Aorta (tissue), 5 donors: ENCODE measurements around the gene CYFIP2. TPM values are rescaled to one million over a fixed set of nuclear protein-coding genes. Genes with fewer than 3 reads are reported as not detected.

Experiments
- ATAC-seq: fragments of 200-7000 bp; cut with Tn5 transposase; one replicate; pipeline ENCODE4 v1.9.1; 2022; ENCODE audit warnings: moderate library complexity; ENCODE audit not compliant: low FRiP score
- DNase-seq, 2 donors: peaks; one replicate each; pipeline ENCODE4 v3.0.0-alpha.2; 2020
- H3K27ac ChIP-seq, 2 donors: one replicate each; pipeline ENCODE4 v1.5.1; 2013; ENCODE audit warnings: low read length in 2 of 2, mild to moderate bottlenecking in 2 of 2, moderate library complexity in 2 of 2, control low read depth in 1 of 2, inconsistent platforms in 1 of 2, low read depth in 1 of 2
- H3K27me3 ChIP-seq, 2 donors: one replicate each; pipeline ENCODE4 v1.6.1; 2013; ENCODE audit warnings: control low read depth in 1 of 2, low read length in 1 of 2, mild to moderate bottlenecking in 1 of 2, moderate library complexity in 1 of 2; ENCODE audit not compliant: insufficient read depth in 2 of 2, control insufficient read depth in 1 of 2
- H3K36me3 ChIP-seq, 2 donors: one replicate each; pipeline ENCODE4 v1.6.1; 2013; ENCODE audit warnings: control low read depth in 1 of 2, low read length in 1 of 2, mild to moderate bottlenecking in 1 of 2; ENCODE audit not compliant: insufficient read depth in 2 of 2, control insufficient read depth in 1 of 2
- H3K4me1 ChIP-seq, 2 donors: one replicate each; pipeline ENCODE4 v1.6.1; 2013; ENCODE audit warnings: low read length in 2 of 2, control low read depth in 1 of 2, mild to moderate bottlenecking in 1 of 2, moderate library complexity in 1 of 2; ENCODE audit not compliant: insufficient read depth in 2 of 2, control insufficient read depth in 1 of 2
- H3K4me3 ChIP-seq, 2 donors: one replicate each; pipeline ENCODE4 v1.5.1; 2013; ENCODE audit warnings: low read length in 2 of 2, control low read depth in 1 of 2, mild to moderate bottlenecking in 1 of 2
- H3K9me3 ChIP-seq: one replicate; pipeline ENCODE4 v1.6.1; 2013; ENCODE audit warnings: mild to moderate bottlenecking, low read length; ENCODE audit not compliant: control insufficient read depth
- WGBS, 2 donors: extraction: QIAGEN DNeasy Blood & Tissue Kit; methylation state at CpG; one replicate each; pipeline ENCODE4 v1.1.7; 2013; 5-methylcytosine and 5-hydroxymethylcytosine counted together
- intact Hi-C, 2 donors: fragments of 100-400 bp; cut with DNase I; formaldehyde crosslinking; loops; one replicate each; pipeline versions ENCODE4 v1.14.2 to v1.15.0; 2022
- polyA plus RNA-seq, 2 donors: library from polyadenylated mRNA; stranded (reverse); fragments of 200-250 nt; gene quantifications; one replicate each; pipeline ENCODE4 v1.2.3, GENCODE V29; 2013
- total RNA-seq, 2 donors: library from RNA; stranded (reverse); fragmentation: NEBNext Ultra II Directional; extraction: Animal tissue kit (Norgen Biotek cat#: 25700); gene quantifications; one replicate each; pipeline ENCODE4 v1.2.1, GENCODE V29; 2021
- donor health status: healthy with polysubstance abuse.
- donor health status: Bipolar disorder and iron deficiency.
- donor health status: DM: no; HTN: no; CAD: no.
- donor health status: DM: no; HTN: no; CAD: no.
- donor health status: DM: yes; HTN: yes; CAD: no.

The CYFIP2 gene
- total and polyA plus RNA-seq, 4 donors: 42.0 to 144 (median 113) TPM

DNA sequence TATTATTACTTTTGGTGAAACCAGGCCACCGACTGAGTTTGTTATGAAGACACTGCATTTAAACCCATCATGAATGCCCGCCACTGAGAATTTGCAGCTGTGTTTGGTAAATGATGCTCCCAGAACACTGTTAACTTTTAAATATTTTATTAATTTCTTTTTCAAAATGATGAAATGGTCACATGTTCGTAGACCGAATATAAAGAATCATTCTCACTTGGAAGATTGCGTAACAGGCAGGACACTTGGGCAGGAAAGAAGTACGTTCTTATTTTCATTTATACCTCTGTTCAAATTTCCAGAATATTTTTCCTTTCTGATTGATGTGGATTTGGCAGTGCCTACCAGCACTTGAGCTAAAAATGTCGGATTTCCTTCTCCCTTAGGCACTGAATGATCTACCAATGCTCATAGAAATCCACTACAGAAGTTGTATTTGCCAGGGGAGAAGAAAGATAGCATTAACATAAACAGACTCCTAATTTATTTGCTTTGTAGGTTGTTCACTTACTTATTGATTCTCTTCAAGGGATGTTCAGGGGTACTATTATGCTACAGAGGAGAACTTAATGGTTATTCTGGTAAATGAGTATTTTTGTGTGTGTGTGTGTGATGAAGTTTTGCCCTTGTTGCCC, 13.8 kb downstream of the CYFIP2 start:
- H3K27ac ChIP-seq: no peak overlapping the region
- no peak for ATAC-seq
- H3K36me3 ChIP-seq: no peaks in the 10 kb centered on the region
- intact Hi-C loops: no loop called here
- 41 to 42% methylated on average over 7 of the region's 7 CpGs for WGBS, 2 donors
- no peak overlapping the region for H3K4me3 ChIP-seq
- H3K4me1 ChIP-seq: no peaks in the 10 kb centered on the region
- H3K27me3 ChIP-seq: no peaks in the 10 kb centered on the region
- no peaks in the 10 kb centered on the region for H3K9me3 ChIP-seq
- no peak for DNase-seq

DNA sequence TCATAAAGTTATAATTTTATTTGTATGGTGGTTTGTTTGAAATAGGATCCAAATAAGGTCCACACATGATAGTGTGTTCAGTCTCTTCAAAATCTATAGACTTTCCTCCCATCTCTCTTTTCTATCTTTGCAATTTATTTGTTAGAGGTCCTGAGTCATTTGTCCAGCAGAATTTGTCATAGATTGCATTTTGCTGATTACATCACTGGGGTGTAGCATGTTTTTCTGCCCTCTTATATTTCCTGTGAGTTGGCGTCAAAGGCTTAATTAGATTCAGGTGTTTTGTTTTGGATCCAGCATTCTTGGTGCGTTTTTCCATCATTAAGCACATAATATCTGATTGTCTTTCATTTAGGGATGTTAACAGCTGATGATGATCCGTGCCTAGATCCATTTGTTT, 15.0 kb downstream of the CYFIP2 start:
- no peak for ATAC-seq
- intact Hi-C loops: no loop called here
- Histone ChIP-seq H3K27ac (no peak overlapping the region), H3K4me3 (no peak overlapping the region), H3K9me3 (no peaks in the 10 kb centered on the region), H3K36me3 (no peaks in the 10 kb centered on the region), H3K4me1 (no peaks in the 10 kb centered on the region), H3K27me3 (no peaks in the 10 kb centered on the region)
- no peak for DNase-seq
- 82 to 89% methylated on average over 3 of the region's 3 CpGs for WGBS, 2 donors

DNA sequence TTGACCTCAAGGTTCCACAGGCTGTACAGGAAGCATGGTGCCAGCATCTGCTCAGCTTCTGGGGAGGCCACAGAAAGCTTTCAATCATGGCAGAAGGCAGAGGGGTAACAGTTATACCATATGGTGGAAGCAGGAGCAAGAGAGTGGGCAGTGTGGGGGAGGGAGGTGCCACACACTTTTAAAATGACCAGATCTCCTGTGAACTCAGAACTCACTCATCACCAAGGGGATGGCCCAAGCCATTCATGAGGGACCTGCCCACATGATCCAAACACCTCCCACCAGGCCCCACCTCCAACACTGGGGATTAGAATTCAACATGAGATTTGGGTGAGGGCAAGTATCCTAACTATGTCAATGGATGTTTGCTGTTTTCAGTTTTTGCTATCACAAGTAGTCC, 16.2 kb downstream of the CYFIP2 start:
- Histone ChIP-seq H3K4me3 (no peak overlapping the region), H3K9me3 (no peaks in the 10 kb centered on the region), H3K27me3 (no peaks in the 10 kb centered on the region), H3K4me1 (no peaks in the 10 kb centered on the region), H3K27ac (no peak overlapping the region), H3K36me3 (no peaks in the 10 kb centered on the region)
- intact Hi-C loops: no loop called here
- ATAC-seq (no peak), DNase-seq (no peak)

DNA sequence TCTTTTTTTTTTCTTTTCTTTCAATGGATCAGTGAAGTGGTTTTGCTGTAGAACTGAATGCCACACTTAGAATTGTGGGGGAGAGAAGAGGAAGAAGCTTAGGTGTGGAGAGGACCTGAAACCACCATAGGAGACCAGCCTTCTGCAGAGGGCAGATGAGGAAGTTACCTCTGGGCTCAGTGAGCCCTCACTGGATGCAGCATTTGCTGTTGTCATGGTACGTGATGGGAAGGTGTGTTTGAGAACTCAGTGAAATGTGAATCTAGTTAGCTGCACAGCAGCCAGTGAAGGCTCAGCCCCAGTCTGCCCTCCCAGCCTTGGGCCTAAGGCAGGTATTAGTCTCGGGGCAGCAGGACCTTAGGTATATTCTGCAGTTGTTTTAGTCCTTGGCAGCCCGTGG, 17.5 kb downstream of the CYFIP2 start:
- Histone ChIP-seq H3K27me3 (no peaks in the 10 kb centered on the region), H3K4me3 (no peak overlapping the region), H3K36me3 (peaks cover 0 to 3% of the 10 kb centered on the region in 2 donors), H3K27ac (no peak overlapping the region), H3K4me1 (no peaks in the 10 kb centered on the region), H3K9me3 (no peaks in the 10 kb centered on the region)
- no peak for ATAC-seq
- intact Hi-C loops: no loop called here
- WGBS, 2 donors: 88% methylated on average over 3 of the region's 3 CpGs
- no peak for DNase-seq

DNA sequence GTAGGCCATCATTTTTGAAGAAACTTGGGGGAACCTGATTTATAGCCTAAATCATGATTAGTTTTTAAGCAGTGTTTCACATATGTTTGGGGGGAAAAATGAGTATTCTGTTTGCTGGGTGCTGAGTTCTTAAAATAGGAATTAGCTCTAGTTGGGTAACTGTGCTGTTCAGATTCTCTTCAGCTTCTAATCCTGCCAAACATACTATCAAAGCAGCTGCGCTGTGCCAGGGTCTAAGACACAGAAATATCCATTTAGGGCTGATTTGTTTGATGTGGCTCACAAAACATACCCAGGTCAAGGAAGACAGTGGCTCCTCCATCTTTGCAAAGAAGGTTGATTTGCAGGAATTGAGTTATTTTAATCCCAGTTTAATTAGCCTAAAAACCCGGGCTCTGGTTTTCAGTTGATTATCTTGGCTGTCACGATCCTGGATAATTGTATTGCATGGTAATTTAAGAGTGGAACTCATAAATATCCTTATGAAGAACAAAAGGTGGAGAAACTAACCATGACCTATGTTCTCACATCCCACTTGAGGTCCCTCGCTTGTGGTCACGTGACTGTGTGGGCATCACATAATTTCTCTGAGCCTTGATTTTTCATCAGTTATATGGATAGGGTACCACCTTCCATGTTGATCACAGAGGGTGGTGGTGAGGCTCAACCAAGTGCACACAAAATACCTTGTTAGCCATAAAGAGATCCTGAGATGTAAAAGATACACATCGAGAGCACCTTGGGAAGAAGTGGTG, 18.7 kb downstream of the CYFIP2 start:
- no peaks in the 10 kb centered on the region for H3K9me3 ChIP-seq
- H3K27me3 ChIP-seq: no peaks in the 10 kb centered on the region
- ATAC-seq: no peak
- DNase-seq: no peak
- H3K27ac ChIP-seq: no peak overlapping the region
- H3K36me3 ChIP-seq: peaks cover 0 to 3% of the 10 kb centered on the region in 2 donors
- WGBS, 2 donors: 81 to 82% methylated on average over 6 of the region's 6 CpGs
- intact Hi-C loops: no loop called here
- no peaks in the 10 kb centered on the region for H3K4me1 ChIP-seq
- H3K4me3 ChIP-seq: no peak overlapping the region

DNA sequence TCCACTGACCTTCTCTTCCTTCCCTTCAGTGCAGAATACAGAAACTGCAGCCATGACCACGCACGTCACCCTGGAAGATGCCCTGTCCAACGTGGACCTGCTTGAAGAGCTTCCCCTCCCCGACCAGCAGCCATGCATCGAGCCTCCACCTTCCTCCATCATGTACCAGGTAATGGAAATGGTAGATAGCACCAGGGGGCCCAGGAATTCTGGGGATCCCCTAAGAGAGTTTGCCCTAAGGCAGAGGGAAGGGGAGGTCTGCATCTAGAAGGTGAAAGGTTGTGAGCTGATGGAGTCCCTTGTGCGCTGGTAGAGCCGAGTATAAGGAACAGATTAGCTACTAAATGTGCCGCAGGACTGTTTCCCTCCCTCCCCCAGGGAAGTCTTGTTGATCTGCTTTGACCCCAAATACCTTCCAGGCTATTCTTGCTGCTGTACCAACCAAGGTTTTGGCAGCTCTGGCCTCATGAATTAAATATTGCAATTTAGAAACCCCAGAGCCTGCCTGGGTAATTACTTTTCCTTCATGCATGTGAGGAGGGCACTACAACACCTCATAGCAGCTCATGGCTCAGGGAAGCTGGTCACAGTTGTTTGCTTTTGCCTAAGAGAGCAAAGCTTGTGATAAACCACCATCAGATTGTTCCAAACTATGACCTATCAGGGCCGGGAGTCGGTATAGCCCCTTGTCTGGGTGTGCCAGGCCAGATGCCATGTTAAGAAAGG, 19.6 kb downstream of the CYFIP2 start:
- DNase-seq (no peak), ATAC-seq (no peak)
- Histone ChIP-seq H3K36me3 (peaks cover 0 to 5% of the 10 kb centered on the region in 2 donors), H3K9me3 (no peaks in the 10 kb centered on the region), H3K4me3 (no peak overlapping the region), H3K4me1 (no peaks in the 10 kb centered on the region), H3K27ac (no peak overlapping the region), H3K27me3 (no peaks in the 10 kb centered on the region)
- WGBS, 2 donors: 89 to 91% methylated on average over 10 of the region's 10 CpGs
- intact Hi-C loops: no loop called here

DNA sequence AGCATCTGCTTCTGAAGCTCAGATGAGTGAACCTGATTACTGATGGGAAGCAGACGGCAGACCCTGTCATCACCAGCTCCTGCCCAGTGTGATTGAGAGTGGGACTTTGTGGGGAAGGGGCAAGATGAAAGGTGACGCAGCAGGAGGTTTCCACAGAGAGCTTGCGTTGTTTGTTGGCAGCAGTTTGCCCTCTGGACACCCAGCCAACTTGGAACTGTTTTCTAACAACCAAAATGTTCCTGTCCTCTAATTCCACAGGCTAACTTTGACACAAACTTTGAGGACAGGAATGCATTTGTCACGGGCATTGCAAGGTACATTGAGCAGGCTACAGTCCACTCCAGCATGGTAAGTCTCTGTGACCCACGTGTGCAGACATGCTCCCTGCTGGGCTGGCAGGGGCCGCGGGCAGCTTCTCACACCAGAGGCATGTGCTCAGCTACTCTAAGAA, 20.9 kb downstream of the CYFIP2 start:
- Histone ChIP-seq H3K4me1 (no peaks in the 10 kb centered on the region), H3K9me3 (no peaks in the 10 kb centered on the region), H3K27ac (no peak overlapping the region), H3K4me3 (no peak overlapping the region), H3K36me3 (peaks cover 0 to 5% of the 10 kb centered on the region in 2 donors), H3K27me3 (no peaks in the 10 kb centered on the region)
- DNase-seq (no peak), ATAC-seq (no peak)
- 31 to 32% methylated on average over 7 of the region's 7 CpGs for WGBS, 2 donors
- intact Hi-C loops: no loop called here

DNA sequence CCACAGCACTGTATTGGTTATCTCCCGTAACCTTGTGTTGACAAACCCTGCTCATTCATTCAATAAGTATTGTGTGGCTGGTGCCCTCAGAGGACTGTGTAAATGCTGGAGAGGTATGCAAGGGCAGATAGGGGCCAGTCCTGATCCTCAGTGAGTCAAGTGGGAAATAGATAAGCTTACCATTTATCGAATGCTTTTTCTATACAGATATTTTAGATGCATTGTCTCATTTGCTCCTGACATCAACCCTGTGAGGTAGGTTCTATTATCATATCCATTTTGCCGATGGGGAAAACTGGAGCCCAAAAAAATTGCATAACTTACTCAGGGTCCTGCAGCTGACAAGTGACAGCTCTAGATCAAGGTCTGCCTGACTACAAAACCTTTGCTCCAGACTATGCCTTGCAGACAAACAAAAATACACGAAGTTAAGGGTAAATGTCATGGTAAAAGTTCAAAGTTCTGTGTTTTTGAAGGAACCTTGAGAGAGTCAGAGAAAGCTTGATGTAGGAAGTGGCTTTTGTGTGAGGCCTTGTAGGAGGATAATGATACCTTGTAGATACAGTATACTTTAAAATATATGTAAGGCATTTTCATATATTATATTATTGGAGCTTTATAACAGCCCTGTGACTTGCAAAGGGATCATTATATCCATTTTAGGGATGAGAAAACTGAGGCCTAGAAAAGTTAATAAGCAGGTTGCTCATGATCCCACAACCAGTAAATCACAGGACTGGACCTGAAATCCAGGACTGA, 22.7 kb downstream of the CYFIP2 start:
- no peaks in the 10 kb centered on the region for H3K9me3 ChIP-seq
- DNase-seq (no peak), ATAC-seq (no peak)
- WGBS, 2 donors: 84 to 85% methylated on average over 4 of the region's 4 CpGs
- H3K27ac ChIP-seq: no peak overlapping the region
- H3K4me1 ChIP-seq: no peaks in the 10 kb centered on the region
- H3K36me3 ChIP-seq: peaks cover 0 to 5% of the 10 kb centered on the region in 2 donors
- intact Hi-C loops: no loop called here
- H3K4me3 ChIP-seq: no peak overlapping the region
- no peaks in the 10 kb centered on the region for H3K27me3 ChIP-seq
